NCI-H2107 treated with DMSO at 0.1 percent for 48 hours (cell line): ENCODE measurements around the gene SYS1.

Experiments
- DNase-seq: peaks from one replicate; lab custom pipeline; 2025; ENCODE audit not compliant: unreplicated experiment; lab: John Stamatoyannopoulos, UW

SYS1 gene

GRCh38 chr20:45355209-45356084 is 7.5 kb upstream of the SYS1 start:
- no peak for DNase-seq

- no peak for DNase-seq
These were observed 4.5 kb upstream of the SYS1 start for GRCh38 chr20:45358282-45359068.

- no peak for DNase-seq
These were observed 3.9 kb upstream of the SYS1 start for GRCh38 chr20:45359069-45359405.

- no peak for DNase-seq
These were observed 3.4 kb upstream of the SYS1 start for GRCh38 chr20:45359406-45360148.

- no peak for DNase-seq
These were observed 1.2 kb upstream of the SYS1 start for GRCh38 chr20:45361793-45362192.

GRCh38 chr20:45363611-45364492 is 896 bp downstream of the SYS1 start:
- DNase-seq = no peak

- no peak for DNase-seq
These were observed 2.6 kb downstream of the SYS1 start for GRCh38 chr20:45365444-45365970.

GRCh38 chr20:45366192-45366591 is 3.2 kb downstream of the SYS1 start:
- DNase-seq = no peak

- DNase-seq = no peak
These were observed 3.7 kb downstream of the SYS1 start for GRCh38 chr20:45366631-45367030.

GRCh38 chr20:45367126-45367525 is 4.2 kb downstream of the SYS1 start:
- no peak for DNase-seq

GRCh38 chr20:45368221-45368980 is 5.4 kb downstream of the SYS1 start:
- no peak for DNase-seq

GRCh38 chr20:45370571-45371160 is 7.7 kb downstream of the SYS1 start:
- no peak for DNase-seq

- no peak for DNase-seq
These were observed 9.3 kb downstream of the SYS1 start for GRCh38 chr20:45372241-45372640.

GRCh38 chr20:45372646-45373352 is 9.8 kb downstream of the SYS1 start:
- no peak for DNase-seq

- peak; percentile 7 for DNase-seq
These were observed 10.6 kb downstream of the SYS1 start for GRCh38 chr20:45373353-45374100.

- DNase-seq = no peak
These were observed 11.1 kb downstream of the SYS1 start for GRCh38 chr20:45374101-45374467.

GRCh38 chr20:45374966-45375365 is 12.0 kb downstream of the SYS1 start:
- DNase-seq = no peak

- peak; percentile 4 for DNase-seq
These were observed 14.3 kb downstream of the SYS1 start for GRCh38 chr20:45377269-45377668.
